Measurements from ENCODE around the gene RALGDS. TPM values are rescaled to one million over a fixed set of nuclear protein-coding genes. Genes with fewer than 3 reads are reported as not detected.

RALGDS gene
- total and polyA plus RNA-seq, 2 of the 13 experiments (the other 11 are each of a cell fraction or from before 2014, with no cell fraction given), result 12.9 to 25.5 TPM

DNA sequence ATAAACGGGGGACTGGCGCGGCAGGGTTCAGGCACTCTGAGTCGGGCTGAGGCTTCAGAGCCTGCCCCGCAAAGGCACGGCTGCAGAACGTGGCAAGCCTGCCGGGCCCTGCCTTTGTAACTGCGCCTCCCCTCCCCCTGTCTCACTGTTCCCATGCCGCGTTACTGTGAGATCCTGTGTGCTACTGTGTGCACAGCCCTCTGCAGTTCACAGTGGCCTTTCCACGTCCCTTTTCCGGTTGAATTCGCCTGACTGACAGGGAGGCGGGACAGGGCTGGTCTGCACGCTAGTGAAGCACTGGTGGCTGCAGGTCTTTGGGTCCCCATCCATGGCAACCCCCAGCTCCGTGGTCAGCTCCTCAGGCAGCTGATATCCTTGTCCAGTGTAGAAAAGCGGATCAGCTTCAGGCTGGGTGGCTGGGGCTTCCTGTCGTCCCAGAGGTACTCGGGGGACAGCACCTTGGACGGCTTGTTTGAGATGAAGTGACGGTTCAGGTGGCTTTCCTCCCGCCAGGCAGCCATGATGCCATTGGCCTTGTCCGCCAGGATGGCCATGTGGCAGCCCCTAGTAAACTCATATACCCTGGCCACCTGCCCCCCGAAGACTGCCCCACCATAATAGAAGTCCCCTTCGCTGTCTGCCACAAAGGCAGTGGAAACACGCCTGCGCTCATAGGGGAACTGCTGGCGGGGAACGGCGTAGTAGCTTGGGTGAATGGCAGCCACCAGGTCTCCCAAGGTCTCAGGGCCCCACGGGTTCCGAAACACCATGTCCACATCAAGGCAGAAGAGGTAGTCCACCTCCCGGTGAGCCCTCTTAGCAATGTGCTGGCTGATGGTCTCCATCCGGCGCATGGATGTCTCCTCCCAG lies 32.4 kb upstream of the RALGDS start (continued):
- TF ChIP-seq, protein P1, sequence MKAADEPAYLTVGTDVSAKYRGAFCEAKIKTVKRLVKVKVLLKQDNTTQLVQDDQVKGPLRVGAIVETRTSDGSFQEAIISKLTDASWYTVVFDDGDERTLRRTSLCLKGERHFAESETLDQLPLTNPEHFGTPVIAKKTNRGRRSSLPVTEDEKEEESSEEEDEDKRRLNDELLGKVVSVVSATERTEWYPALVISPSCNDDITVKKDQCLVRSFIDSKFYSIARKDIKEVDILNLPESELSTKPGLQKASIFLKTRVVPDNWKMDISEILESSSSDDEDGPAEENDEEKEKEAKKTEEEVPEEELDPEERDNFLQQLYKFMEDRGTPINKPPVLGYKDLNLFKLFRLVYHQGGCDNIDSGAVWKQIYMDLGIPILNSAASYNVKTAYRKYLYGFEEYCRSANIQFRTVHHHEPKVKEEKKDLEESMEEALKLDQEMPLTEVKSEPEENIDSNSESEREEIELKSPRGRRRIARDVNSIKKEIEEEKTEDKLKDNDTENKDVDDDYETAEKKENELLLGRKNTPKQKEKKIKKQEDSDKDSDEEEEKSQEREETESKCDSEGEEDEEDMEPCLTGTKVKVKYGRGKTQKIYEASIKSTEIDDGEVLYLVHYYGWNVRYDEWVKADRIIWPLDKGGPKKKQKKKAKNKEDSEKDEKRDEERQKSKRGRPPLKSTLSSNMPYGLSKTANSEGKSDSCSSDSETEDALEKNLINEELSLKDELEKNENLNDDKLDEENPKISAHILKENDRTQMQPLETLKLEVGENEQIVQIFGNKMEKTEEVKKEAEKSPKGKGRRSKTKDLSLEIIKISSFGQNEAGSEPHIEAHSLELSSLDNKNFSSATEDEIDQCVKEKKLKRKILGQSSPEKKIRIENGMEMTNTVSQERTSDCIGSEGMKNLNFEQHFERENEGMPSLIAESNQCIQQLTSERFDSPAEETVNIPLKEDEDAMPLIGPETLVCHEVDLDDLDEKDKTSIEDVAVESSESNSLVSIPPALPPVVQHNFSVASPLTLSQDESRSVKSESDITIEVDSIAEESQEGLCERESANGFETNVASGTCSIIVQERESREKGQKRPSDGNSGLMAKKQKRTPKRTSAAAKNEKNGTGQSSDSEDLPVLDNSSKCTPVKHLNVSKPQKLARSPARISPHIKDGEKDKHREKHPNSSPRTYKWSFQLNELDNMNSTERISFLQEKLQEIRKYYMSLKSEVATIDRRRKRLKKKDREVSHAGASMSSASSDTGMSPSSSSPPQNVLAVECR (CRISPR knock-in tag; IDR thresholded peaks at IDR 0.05; ENCODE audit: borderline replicate concordance), result peak; percentile 30; the same call in 1 of the 2 replicates
- TF ChIP-seq TARDBP (CRISPR knock-in tag; IDR thresholded peaks at IDR 0.05), result 0 out of 2 replicates have a peak, but pooled peaks have one; percentile 47
- TF ChIP-seq, protein P2, sequence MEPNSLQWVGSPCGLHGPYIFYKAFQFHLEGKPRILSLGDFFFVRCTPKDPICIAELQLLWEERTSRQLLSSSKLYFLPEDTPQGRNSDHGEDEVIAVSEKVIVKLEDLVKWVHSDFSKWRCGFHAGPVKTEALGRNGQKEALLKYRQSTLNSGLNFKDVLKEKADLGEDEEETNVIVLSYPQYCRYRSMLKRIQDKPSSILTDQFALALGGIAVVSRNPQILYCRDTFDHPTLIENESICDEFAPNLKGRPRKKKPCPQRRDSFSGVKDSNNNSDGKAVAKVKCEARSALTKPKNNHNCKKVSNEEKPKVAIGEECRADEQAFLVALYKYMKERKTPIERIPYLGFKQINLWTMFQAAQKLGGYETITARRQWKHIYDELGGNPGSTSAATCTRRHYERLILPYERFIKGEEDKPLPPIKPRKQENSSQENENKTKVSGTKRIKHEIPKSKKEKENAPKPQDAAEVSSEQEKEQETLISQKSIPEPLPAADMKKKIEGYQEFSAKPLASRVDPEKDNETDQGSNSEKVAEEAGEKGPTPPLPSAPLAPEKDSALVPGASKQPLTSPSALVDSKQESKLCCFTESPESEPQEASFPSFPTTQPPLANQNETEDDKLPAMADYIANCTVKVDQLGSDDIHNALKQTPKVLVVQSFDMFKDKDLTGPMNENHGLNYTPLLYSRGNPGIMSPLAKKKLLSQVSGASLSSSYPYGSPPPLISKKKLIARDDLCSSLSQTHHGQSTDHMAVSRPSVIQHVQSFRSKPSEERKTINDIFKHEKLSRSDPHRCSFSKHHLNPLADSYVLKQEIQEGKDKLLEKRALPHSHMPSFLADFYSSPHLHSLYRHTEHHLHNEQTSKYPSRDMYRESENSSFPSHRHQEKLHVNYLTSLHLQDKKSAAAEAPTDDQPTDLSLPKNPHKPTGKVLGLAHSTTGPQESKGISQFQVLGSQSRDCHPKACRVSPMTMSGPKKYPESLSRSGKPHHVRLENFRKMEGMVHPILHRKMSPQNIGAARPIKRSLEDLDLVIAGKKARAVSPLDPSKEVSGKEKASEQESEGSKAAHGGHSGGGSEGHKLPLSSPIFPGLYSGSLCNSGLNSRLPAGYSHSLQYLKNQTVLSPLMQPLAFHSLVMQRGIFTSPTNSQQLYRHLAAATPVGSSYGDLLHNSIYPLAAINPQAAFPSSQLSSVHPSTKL (CRISPR knock-in tag; IDR thresholded peaks at IDR 0.05), result 0 out of 2 replicates have a peak, but pooled peaks have one; percentile 20
- peak; percentile 85 for TF ChIP-seq ZSCAN21 (CRISPR knock-in tag; IDR thresholded peaks at IDR 0.05; ENCODE audit: borderline replicate concordance)
- 0 out of 2 replicates have a peak, but pooled peaks have one; percentile 47 for TF ChIP-seq ZNF598 (CRISPR knock-in tag; IDR thresholded peaks at IDR 0.05; ENCODE audit: borderline replicate concordance)
- TF ChIP-seq ZFY (CRISPR knock-in tag; IDR thresholded peaks at IDR 0.05), result peak; percentile 56
- TF ChIP-seq GABPB1 (CRISPR knock-in tag; IDR thresholded peaks at IDR 0.05), result peak; percentile 75
- TF ChIP-seq, protein P3, sequence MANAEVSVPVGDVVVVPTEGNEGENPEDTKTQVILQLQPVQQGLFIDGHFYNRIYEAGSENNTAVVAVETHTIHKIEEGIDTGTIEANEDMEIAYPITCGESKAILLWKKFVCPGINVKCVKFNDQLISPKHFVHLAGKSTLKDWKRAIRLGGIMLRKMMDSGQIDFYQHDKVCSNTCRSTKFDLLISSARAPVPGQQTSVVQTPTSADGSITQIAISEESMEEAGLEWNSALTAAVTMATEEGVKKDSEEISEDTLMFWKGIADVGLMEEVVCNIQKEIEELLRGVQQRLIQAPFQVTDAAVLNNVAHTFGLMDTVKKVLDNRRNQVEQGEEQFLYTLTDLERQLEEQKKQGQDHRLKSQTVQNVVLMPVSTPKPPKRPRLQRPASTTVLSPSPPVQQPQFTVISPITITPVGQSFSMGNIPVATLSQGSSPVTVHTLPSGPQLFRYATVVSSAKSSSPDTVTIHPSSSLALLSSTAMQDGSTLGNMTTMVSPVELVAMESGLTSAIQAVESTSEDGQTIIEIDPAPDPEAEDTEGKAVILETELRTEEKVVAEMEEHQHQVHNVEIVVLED (CRISPR knock-in tag; IDR thresholded peaks at IDR 0.05; ENCODE audit: borderline replicate concordance), result no peak
- no peak for TF ChIP-seq ZNF761 (CRISPR knock-in tag; conservative IDR thresholded peaks at IDR 0.05)
- peak; percentile 85; the same call in 1 of the 2 replicates for TF ChIP-seq ZNF292 (CRISPR knock-in tag; IDR thresholded peaks at IDR 0.05; ENCODE audit: borderline replicate concordance, low read depth)
- no peak for TF ChIP-seq HNF1A (IDR thresholded peaks at IDR 0.05; ENCODE audit: low read depth)
- peak; percentile 27; the same call in 1 of the 2 replicates for TF ChIP-seq HNF1A (CRISPR knock-in tag; IDR thresholded peaks at IDR 0.05; ENCODE audit: borderline replicate concordance)
